Tibial artery (tissue), 4 donors: ENCODE measurements around the gene FAM171A1.

Experiments
- DNase-seq, 2 donors: peaks; one replicate each; pipeline ENCODE4 v3.0.0-alpha.2; 2019
- H3K27ac ChIP-seq, 2 donors: fragments of 200-600 bp; sonication (generic) in 1 of 2; 1 replicate in 1 of 2; 2 replicates in 1 of 2; pipeline ENCODE4 v1.5.1; 2018 to 2019; ENCODE audit warnings: mild to moderate bottlenecking in 1 of 2
- H3K27me3 ChIP-seq, 2 donors: fragments of 200-600 bp; sonication (generic) in 1 of 2; one replicate each; pipeline versions ENCODE4 v1.5.1 to v1.6.0; 2016 to 2019
- H3K36me3 ChIP-seq, 3 donors: fragments of 200-600 bp; sonication (generic) in 2 of 3; one replicate each; pipeline ENCODE4 v1.5.1; 2016 to 2019; ENCODE audit warnings: mild to moderate bottlenecking in 2 of 3
- H3K4me1 ChIP-seq, 4 donors: fragments of 200-600 bp; sonication (generic) in 2 of 4; 1 replicate in 3 of 4; 2 replicates in 1 of 4; pipeline ENCODE4 v1.5.1; 2016 to 2019
- H3K4me3 ChIP-seq, 2 donors: fragments of 200-600 bp; sonication (generic) in 1 of 2; 1 replicate in 1 of 2; 2 replicates in 1 of 2; pipeline ENCODE4 v1.5.1; 2018 to 2019; ENCODE audit warnings: mild to moderate bottlenecking in 2 of 2
- H3K9me3 ChIP-seq, 3 donors: fragments of 200-600 bp; sonication (generic) in 1 of 3; one replicate each; pipeline ENCODE4 v1.5.1; 2016 to 2019
- CTCF ChIP-seq, 2 experiments: fragments of 200-600 bp in 1 of 2; fragments of 450-650 bp in 1 of 2; IDR thresholded peaks; one replicate each; pipeline ENCODE4 v1.5.1; 2017 to 2019; ENCODE audit warnings: antibody characterized with exemption in 2 of 2, mild to moderate bottlenecking in 1 of 2, moderate library complexity in 1 of 2
- intact Hi-C: fragments of 100-400 bp; cut with DNase I; formaldehyde crosslinking; loops from one replicate; pipeline ENCODE4 v1.15.0; 2023; ENCODE audit warnings: low total_unique reads

FAM171A1 gene

GRCh38 chr10:15370212-15370855 is 755 bp downstream of the FAM171A1 start:
- H3K27ac ChIP-seq = peak overlapping the region; percentile 46 to 65
- peak overlapping the region; percentile 63 to 83 for H3K4me3 ChIP-seq
- no peak for TF ChIP-seq CTCF (IDR thresholded peaks at IDR 0.05)
- H3K4me1 ChIP-seq = peaks cover 0 to 17% (median 9%) of the 10 kb centered on the region in 4 donors
- no peaks in the 10 kb centered on the region for H3K36me3 ChIP-seq
- DNase-seq = no peak
- no peaks in the 10 kb centered on the region for H3K9me3 ChIP-seq
- no peaks in the 10 kb centered on the region for H3K27me3 ChIP-seq
- intact Hi-C loops = loop anchor here (10.0 kb wide), 1 partner anchor 156 kb away; no protein-coding TSS in a partner anchor

DNA sequence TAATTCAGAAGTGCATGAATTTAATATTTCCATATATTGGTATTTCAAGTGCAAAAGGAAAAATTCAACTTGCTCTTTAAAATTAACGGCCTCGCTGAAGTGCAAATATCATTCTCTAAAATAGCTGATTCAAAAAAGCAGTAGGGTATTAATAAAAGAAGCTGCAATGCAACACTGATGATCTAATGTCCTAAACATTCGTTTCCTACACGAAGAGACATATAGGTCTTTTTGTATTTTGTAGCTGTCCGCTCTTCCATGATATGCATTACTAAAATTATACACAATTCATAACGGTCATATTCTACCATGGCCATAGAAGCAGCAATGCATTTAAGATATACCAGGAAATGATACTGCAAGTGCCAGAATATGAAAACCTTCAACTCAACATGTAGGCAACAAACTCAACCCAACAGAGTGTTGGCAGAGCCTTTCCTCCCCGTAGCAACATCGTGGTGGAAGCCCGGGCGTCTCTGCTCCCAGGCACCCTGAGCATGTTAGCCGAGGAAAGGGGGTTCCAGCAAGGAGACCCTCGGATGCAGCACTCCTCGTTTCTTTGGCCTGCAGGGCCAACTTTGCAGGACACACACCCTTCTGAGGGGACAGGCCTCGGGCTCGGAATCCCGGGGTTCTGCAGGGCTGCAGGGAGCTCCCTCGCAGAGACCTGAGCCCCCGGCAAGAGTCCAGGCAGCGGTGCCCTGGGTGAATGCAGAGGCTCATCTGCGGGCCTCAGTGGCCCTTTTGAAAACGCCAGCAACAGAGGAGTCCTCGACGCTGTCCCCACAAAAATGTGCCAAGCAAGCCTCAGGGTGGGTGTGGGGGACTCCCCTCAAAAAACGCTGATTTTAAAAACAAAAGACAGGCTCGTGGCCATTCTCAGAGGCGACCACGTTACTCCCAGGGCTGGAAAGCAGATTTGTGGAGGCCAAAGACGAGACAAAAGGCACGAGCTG is 1.6 kb downstream of the FAM171A1 start:
- peak overlapping the region in 1 of 2 donors; percentile 46 for H3K27ac ChIP-seq
- intact Hi-C loops = loop anchor here (10.0 kb wide), 1 partner anchor 155 kb away; no protein-coding TSS in a partner anchor
- H3K27me3 ChIP-seq = no peaks in the 10 kb centered on the region
- no peak for TF ChIP-seq CTCF (IDR thresholded peaks at IDR 0.05)
- H3K4me1 ChIP-seq = peaks cover 0 to 17% (median 9%) of the 10 kb centered on the region in 4 donors
- H3K36me3 ChIP-seq = no peaks in the 10 kb centered on the region
- H3K9me3 ChIP-seq = no peaks in the 10 kb centered on the region
- H3K4me3 ChIP-seq = peak overlapping the region; percentile 63 to 83
- no peak for DNase-seq

DNA sequence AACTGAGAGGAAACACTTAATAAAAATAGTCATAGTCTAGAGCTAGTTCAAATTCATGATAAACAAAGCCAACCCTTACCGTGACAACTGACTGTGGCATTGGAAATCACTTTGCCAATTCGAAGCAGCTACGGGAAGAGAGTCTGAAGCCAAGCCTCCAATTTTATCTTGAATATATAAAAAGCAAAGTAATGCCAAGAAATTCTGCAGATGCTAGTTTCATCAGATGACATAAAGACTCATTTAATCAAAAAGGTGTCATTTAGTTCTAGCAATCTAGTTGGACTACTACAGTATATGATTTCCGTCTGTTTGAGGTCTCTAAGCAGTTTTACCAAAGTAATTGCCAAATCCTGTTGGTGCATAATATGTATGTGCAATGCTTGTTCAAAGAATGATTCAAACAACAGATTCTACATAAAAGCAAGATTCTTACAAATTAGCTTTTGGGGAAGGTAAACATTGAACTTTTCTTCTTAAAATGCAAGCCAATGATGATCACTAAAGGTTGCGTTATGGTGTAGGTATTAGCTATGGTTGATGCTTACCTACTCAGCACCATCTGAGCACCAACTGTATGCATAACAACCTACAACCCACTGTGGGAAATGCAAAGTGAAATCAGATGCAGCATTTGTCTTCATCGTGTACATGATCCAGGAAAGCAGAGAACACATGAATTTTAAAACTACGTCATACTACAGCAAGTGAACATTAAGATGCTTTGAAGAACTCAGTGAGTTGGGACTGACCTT is 2.8 kb downstream of the FAM171A1 start:
- Histone ChIP-seq H3K27ac (no peak overlapping the region), H3K9me3 (no peaks in the 10 kb centered on the region), H3K4me1 (peaks cover 0 to 17% (median 9%) of the 10 kb centered on the region in 4 donors), H3K27me3 (no peaks in the 10 kb centered on the region), H3K4me3 (no peak overlapping the region), H3K36me3 (no peaks in the 10 kb centered on the region)
- no peak for DNase-seq
- intact Hi-C loops = no loop called here
- no peak for TF ChIP-seq CTCF (IDR thresholded peaks at IDR 0.05)

DNA sequence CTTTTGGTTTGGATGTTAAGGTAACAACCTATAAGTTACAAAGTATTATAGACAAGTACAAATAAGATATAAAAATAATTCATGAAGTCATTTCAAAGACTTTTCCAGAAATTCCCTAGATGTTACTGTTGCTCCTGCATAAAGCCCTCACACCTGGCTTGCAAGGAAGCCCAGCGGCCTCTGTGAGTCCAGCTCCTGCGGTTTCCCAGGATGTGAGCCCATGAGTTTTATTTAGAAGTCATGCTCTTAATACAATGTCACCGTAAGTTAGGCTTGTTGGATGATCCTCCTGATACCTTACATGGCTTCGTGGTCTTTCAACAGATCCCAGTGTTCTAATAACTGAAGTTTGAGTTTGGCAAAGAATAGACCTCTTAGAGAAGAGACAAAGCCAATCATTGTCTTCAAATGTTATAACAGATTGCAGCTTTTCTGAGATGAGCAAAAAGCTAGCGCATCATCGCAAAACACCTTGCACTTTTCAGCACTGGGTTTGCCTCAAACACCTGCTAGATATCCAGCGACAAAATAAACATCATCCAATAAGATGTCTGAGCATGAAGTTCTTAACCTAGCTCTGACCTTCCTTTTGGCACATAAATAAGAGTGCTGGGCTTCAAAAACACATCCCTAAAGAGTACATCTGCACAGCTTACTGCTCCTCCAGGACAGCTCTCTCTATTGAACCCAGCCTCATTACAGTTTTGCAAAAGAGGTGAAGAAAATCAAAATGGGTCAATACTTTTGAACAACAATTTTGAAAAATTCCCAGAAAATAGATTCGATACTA is 3.6 kb downstream of the FAM171A1 start:
- no peak for DNase-seq
- Histone ChIP-seq H3K36me3 (no peaks in the 10 kb centered on the region), H3K27ac (no peak overlapping the region), H3K9me3 (no peaks in the 10 kb centered on the region), H3K4me3 (no peak overlapping the region), H3K4me1 (peaks cover 0 to 17% (median 9%) of the 10 kb centered on the region in 4 donors), H3K27me3 (no peaks in the 10 kb centered on the region)
- intact Hi-C loops = no loop called here
- TF ChIP-seq CTCF (IDR thresholded peaks at IDR 0.05) = no peak

GRCh38 chr10:15365692-15366091 is 5.4 kb downstream of the FAM171A1 start:
- no peak overlapping the region for H3K27ac ChIP-seq
- H3K27me3 ChIP-seq = no peaks in the 10 kb centered on the region
- no peak overlapping the region for H3K4me3 ChIP-seq
- H3K36me3 ChIP-seq = no peaks in the 10 kb centered on the region
- DNase-seq = no peak
- intact Hi-C loops = no loop called here
- no peaks in the 10 kb centered on the region for H3K9me3 ChIP-seq
- peaks cover 0 to 13% (median 5%) of the 10 kb centered on the region in 4 donors for H3K4me1 ChIP-seq
- no peak for TF ChIP-seq CTCF (IDR thresholded peaks at IDR 0.05)
